Measurements from ENCODE around the gene C17orf50. TPM values are rescaled to one million over a fixed set of nuclear protein-coding genes. Genes with fewer than 3 reads are reported as not detected.

Gene C17orf50
- total RNA-seq, 4 donors from 2014 or later = not detected

GRCh38 chr17:35742896-35743477, 17.7 kb upstream of the C17orf50 start:
- no peaks in the 10 kb centered on the region for H3K9me3 ChIP-seq
- no peak for DNase-seq (ENCODE audit: low spot score in 2 of 2)
- no peak for TF ChIP-seq CTCF (IDR thresholded peaks at IDR 0.05)
- no peak for TF ChIP-seq EP300 (IDR thresholded peaks at IDR 0.05)
- TF ChIP-seq POLR2A (IDR thresholded peaks at IDR 0.05) = no peak
- no peak overlapping the region for H3K4me3 ChIP-seq
- no peaks in the 10 kb centered on the region for H3K36me3 ChIP-seq
- no peak overlapping the region for H3K27ac ChIP-seq
- 71 to 73% methylated on average over 6 to 7 of the region's 7 CpGs for WGBS, 2 donors
- peaks cover 0 to 20% (median 3%) of the 10 kb centered on the region in 4 donors for H3K4me1 ChIP-seq
- peaks cover 0 to 66% of the 10 kb centered on the region in 2 donors for H3K27me3 ChIP-seq

GRCh38 chr17:35743626-35744328, 16.9 kb upstream of the C17orf50 start:
- peaks cover 0 to 22% (median 3%) of the 10 kb centered on the region in 4 donors for H3K4me1 ChIP-seq
- peaks cover 0 to 74% of the 10 kb centered on the region in 2 donors for H3K27me3 ChIP-seq
- DNase-seq (ENCODE audit: low spot score in 2 of 2) = no peak
- TF ChIP-seq EP300 (IDR thresholded peaks at IDR 0.05) = no peak
- no peaks in the 10 kb centered on the region for H3K36me3 ChIP-seq
- no peaks in the 10 kb centered on the region for H3K9me3 ChIP-seq
- H3K27ac ChIP-seq = no peak overlapping the region
- 34 to 35% methylated on average over 7 of the region's 7 CpGs for WGBS, 2 donors
- no peak overlapping the region for H3K4me3 ChIP-seq

- H3K9me3 ChIP-seq = no peaks in the 10 kb centered on the region
- 75 to 81% methylated on average over 8 of the region's 8 CpGs for WGBS, 2 donors
- H3K4me1 ChIP-seq = peaks cover 0 to 25% (median 3%) of the 10 kb centered on the region in 4 donors
- no peak for DNase-seq (ENCODE audit: low spot score in 2 of 2)
- no peaks in the 10 kb centered on the region for H3K36me3 ChIP-seq
- H3K4me3 ChIP-seq = no peak overlapping the region
- peaks cover 0 to 84% of the 10 kb centered on the region in 2 donors for H3K27me3 ChIP-seq
- no peak overlapping the region for H3K27ac ChIP-seq
- TF ChIP-seq CTCF (IDR thresholded peaks at IDR 0.05) (no peak), POLR2A (IDR thresholded peaks at IDR 0.05) (no peak), EP300 (IDR thresholded peaks at IDR 0.05) (no peak)
Observed at GRCh38 chr17:35744830-35745229, 15.9 kb upstream of the C17orf50 start.

GRCh38 chr17:35745246-35745645, 15.4 kb upstream of the C17orf50 start:
- Histone ChIP-seq H3K4me1 (peaks cover 0 to 29% (median 3%) of the 10 kb centered on the region in 4 donors), H3K27ac (no peak overlapping the region), H3K9me3 (no peaks in the 10 kb centered on the region), H3K36me3 (no peaks in the 10 kb centered on the region), H3K27me3 (peaks cover 0 to 85% of the 10 kb centered on the region in 2 donors), H3K4me3 (no peak overlapping the region)
- 82 to 85% methylated on average over 4 to 7 of the region's 7 CpGs for WGBS, 2 donors
- no peak for DNase-seq (ENCODE audit: low spot score in 2 of 2)
- TF ChIP-seq POLR2A (IDR thresholded peaks at IDR 0.05) = no peak
- TF ChIP-seq CTCF (IDR thresholded peaks at IDR 0.05) = no peak

GRCh38 chr17:35745749-35746320, 14.9 kb upstream of the C17orf50 start:
- H3K27ac ChIP-seq = no peak overlapping the region
- no peaks in the 10 kb centered on the region for H3K9me3 ChIP-seq
- DNase-seq (ENCODE audit: low spot score in 2 of 2) = no peak
- H3K27me3 ChIP-seq = peaks cover 0 to 85% of the 10 kb centered on the region in 2 donors
- H3K4me3 ChIP-seq = no peak overlapping the region
- TF ChIP-seq CTCF (IDR thresholded peaks at IDR 0.05) = no peak
- TF ChIP-seq EP300 (IDR thresholded peaks at IDR 0.05) = no peak
- TF ChIP-seq POLR2A (IDR thresholded peaks at IDR 0.05) = no peak
- WGBS, 2 donors = 78 to 85% methylated on average over 12 to 15 of the region's 15 CpGs
- no peaks in the 10 kb centered on the region for H3K36me3 ChIP-seq
- peaks cover 0 to 29% (median 3%) of the 10 kb centered on the region in 4 donors for H3K4me1 ChIP-seq

All from tibial nerve (tissue), 4 donors.